ENCODE results near the gene SPR.
"Not testable (repeated sequence)": the region's sequence is repeated elsewhere in the genome, so short reads cannot be mapped to it uniquely, and the experiment has no call there.

SPR gene

DNA sequence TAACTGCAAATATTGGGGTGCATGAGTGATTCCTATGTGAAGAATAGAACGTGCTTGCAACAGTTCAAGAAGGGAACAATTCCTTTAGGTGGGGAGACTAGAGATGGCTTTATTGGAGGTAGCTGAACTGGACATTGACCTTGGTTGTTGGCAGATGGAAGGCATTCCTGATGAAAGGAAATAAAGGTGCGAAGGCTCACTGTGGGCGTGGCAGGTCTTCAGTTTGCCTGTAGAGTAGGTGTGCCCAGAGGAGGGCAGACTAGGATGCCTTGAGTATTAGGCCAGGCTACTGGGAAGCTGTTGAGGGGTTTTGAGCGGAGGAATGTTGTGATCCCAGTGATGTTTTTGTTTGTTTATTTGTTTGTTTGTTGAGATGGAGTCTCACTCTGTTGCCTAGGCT lies 2.8 kb downstream of the SPR start:
- no peak for DNase-seq

DNA sequence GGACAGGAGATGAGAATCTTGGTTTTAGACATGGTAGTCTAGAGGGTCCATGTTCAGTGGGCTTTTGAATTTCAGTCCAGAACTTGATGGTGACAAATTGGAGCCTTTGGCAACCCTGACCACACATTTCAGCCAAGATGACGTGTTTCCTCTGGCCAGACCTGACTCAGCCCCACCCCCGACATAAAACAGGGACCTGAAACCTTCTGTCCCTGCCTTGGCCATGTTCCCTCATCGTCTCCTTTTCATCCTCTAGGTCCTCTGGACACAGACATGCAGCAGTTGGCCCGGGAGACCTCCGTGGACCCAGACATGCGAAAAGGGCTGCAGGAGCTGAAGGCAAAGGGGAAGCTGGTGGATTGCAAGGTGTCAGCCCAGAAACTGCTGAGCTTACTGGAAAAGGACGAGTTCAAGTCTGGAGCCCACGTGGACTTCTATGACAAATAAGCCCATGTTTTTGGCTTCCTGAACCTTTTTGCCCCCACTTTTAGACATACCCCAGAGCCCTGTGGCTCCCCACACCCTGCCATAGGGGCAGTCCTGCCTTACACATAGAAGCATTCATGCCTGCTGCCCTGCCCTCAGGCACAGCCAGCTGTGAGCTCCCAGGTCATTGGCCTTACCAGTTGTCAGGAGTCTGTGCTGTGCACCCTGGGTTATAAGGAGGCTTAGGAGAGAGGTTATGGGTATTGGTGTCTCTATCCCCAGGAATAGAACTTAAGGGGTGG lies 4.0 kb downstream of the SPR start:
- no peak for DNase-seq

DNA sequence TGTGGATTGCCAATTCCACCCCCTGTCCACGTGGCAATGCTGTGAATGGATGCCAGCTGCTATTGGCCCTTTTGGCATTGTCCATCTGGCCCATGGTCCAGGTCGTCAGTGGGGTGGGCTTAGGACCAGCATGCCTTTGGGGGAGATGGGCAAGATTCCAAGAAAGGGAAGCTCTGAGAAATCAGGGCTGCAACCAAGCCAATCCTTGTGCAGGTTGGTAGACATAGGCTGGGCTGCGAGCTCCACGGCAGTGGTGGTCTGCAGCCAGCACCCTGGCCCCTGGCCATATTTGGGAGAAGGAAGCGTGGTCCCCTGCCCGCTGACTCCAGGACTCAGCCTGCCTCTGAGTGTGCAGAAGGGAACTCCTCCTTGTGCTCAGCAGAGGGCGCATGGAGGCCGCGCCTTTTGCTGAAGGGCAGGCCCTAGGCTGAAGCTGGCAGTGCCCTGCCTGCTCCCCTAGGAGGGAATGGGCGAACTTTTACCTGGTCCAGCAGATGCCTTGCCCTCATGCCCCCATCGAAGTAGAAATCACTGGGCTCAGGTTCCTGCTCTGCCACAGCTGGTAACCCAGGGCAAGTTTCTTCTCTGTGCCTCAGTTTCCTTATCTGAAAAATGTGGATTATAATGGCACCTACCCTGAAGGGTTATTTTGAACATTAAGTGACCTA lies 5.4 kb downstream of the SPR start:
- DNase-seq: peak; percentile 72

DNA sequence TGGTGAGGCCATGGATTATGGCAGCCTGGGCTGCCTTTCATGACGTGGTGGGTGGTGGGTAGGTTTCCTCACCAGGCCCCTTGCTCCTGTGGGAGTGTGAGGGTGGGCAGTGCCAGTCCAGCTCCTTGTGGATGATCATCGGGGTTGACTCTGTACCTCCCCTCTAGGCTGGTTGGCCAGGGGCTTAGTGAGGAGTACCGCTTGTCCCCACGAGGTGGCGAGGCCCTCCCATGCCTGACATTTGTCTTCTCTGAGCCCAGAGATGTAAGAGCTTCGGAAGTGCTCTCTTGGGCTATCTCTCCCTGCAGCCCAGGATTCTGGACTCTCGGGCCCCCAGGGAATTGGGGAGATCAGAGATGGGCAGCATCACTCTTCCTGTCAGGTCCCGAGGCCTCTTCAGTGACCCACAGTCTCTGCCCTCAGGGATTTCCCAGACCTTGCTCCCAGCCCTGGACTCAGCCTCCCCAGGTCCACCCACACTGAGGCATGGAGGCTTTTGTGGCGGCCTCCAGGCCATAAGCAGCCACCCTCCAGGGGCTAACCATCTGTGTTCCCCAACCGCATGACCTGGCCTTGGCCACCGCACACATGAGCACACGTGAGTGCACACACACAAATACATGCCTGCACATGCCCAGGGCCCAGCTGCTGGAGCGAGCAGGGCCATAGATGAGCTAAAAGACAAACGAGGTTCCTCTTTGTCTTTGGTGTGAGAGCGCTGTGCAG lies 6.5 kb downstream of the SPR start:
- no peak for DNase-seq

DNA sequence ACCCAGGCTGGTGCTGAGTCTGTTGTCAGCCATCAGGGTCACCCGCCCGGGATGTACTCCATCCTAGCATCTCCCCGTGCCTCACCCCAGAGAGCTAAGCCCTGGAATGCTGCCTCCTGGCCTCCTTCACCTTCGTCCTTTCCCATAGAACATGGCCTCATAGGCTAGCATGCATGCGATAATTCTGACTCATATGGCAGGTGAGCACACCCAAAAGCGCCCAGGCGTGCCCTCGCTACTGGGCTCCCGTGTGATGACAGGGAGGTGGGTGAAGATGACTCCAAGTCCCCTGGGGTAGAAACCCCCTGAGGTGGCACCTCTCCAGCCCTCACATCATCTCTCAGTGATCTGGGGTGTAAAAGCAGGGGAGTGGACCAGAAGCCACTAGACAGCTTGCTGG lies 7.3 kb downstream of the SPR start:
- no peak for DNase-seq

DNA sequence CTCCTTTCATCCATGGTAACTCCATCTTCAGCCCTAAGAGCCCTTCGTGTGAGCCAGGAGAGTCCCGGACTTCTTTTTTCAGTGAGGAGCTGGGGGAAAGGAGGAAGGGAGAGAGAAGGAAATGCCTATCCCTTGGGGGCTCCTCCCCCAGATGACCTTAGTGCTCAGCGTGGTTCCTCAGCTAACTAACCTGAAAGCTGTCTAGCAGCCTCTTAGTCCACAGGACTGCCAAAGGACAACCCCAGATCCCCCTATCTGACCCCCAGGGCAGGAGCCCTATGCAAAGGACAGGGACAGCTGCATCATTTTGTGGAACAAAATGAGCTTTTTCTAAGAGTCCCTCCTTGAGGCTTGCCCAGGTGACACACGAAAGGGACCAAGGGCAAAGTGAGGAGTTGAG lies 7.9 kb downstream of the SPR start:
- no peak for DNase-seq

DNA sequence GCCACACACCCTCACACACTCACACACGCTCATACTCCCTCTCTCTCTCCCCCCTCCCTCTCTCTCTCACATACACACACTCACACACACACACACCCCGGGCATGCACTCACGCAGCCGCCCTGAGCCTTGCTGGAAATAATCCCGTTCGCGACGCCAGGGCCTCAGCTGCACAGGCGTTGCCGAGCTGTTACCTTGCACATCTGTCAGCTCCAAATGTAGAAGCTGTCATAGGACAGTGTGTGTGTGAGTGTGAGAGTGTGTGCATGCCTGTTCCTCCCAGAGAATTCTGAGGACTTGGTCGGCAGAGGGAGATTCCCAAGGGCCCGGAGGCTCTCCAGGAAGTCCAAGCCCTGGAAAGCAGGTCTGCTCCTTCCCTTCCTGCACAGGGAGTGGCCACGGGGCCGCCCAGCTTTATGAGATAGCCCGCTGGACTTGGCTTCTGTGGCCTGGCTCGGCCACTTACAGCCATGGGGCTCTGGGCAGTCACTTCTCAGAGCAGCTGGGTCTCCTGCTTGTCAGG lies 8.6 kb downstream of the SPR start:
- DNase-seq: no peak

DNA sequence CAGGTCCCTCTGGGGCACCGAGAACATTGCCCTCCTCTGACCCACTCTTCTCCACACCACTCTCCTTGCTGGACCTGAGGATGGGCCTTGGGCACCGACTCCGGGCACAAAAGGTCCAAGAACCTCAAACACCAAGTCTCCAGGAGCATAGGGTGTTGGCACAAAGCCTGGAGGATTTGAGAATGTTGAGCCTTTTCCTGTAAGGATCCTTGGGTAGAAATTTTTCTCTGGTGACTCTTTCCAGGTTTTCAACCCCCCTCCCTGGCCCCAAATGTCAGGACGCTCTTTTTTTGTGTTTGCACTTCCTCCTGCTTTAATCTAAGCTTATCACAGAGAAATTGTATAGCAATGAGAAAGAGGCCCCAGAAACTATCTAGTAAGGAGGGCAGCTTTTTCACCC lies 9.2 kb downstream of the SPR start:
- DNase-seq: no peak

DNA sequence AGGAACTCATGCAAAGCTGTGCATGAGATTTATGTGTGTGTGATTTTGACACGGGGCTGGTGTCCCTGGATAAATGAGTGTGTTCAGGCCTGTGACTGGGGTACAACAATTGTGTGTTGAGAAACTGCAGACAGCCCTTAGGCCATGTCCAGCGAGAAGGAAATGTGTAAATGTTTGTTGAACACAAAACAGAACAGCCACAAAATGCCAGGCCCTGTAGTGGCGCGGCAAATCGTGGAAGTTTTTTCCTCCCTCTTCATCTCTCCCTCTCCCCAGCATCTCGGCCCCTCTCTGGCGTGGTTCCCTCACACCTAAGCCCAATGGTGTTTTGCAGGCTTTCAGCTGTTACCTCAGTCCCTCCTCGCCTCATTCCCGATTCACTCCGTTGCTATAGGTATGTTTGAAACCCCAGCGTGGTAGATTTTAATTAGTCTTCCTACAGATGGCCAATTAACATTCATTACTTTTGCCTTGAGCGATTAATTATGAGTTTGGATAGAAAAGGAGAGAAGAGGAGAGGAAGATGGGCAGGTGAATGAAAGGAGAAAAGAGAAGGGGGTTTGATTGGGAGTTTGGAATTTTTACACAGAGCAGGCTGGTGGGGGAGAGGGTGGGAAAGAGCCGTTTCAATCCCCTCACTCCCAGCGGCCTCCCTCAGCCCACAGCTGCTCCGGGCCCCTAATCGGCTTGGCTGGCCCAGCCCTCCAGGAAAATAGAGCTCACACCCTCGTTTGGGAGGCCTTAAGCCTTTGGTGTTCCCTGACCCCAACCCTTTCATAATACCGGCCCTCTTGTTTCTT lies 10.8 kb downstream of the SPR start:
- no peak for DNase-seq

DNA sequence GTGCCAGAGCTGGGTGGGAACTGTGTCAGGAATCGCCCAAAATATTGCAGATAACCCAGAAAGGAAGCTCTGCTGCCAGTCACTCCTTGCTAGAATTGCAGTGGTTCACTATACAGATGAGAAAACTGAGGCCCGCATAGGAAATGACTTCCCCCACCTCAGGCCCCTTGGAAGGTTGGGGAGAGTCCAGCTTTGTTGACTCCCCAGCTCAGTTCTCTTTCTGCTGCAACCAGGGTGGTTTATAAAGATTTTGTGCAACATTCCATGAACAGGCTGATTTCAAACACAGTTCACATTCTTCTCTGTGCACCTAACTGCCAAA lies 11.3 kb downstream of the SPR start:
- DNase-seq: no peak

DNA sequence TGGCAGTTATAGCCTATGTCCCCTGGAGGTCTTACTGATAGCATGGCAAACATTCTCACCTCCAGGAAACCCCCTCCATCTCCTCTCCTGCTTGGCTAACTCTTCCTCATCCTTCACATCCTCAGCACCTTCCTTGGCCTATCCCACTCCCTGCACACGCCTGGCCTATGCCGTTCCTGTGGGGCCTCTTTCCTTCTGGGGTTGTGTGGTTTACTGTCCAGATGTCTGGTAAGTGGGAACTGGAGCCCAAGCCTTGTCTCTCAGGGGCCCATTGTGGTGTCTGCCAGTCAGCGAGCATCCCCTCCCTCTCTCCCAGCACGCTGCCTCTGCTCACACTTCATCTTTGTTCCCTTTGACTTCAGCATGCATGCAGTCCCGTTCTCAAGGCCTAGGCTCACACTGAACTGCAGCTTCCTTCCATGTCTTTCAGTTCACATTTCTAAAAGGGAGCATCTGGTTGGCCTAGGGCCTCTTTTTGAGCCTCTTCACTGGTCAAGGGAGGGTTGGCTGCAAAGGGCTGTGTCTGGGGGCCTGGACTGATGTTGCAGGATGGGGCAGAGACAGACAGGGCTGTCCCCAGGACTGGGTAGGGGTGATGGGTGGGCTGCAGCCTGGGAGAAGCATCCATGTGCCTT lies 13.1 kb downstream of the SPR start:
- DNase-seq: no peak

DNA sequence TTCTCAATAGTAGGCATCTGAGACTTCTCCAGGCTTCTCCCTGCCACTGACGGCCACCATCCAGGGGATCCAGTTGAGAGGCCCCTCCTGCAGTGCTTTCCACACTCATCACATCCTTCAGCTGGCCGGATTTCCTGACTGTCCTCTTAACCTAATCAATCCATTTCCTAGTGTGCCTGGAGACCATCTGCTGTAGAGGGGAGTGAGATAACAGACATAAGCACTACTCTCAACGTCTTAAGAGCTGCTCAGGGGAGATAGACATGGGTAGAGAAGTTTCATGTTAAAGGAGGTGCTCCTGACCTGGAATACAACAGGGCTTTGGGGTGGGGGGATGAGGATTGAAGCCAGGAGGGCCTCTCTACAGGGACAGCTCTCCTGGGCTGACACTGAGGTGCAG lies 14.2 kb downstream of the SPR start:
- no peak for DNase-seq

DNA sequence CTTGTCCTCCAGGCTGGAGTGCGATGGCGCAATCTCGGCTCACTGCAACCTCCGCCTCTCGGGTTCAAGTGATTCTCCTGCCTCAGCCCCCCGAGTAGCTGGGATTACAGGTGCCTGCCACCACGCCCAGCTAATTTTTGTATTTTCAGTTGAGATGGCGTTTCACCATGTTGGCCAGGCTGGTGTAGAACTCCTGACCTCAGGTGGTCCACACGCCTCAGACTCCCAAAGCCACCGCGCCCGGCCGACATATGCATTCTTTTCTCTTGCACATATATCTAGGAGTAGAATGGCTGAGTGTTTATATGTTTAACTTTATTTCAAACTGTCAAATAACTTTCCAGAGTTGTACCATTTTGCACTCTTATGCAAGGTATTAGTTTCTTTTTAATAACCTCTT lies 20.2 kb downstream of the SPR start:
- DNase-seq: not testable (repeated sequence)

DNA sequence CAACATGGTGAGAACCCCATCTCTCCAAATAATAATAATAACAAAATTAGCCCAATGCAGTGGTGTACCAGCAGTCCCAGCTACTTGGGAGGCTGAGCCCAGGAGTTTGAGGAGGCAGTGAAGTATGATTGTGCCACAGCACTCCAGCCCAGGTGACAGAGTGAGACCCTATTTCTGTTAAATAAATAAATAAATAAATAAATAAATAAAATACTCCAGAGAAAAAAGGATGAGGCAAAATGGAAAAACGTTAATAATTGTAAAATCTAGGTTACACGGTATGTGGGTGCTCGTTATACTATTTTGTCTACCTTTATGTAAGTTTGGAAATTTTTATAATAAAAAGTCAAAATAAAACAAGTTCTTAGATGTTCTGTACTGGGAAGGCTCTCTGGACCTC lies 21.5 kb downstream of the SPR start:
- DNase-seq: no peak

DNA sequence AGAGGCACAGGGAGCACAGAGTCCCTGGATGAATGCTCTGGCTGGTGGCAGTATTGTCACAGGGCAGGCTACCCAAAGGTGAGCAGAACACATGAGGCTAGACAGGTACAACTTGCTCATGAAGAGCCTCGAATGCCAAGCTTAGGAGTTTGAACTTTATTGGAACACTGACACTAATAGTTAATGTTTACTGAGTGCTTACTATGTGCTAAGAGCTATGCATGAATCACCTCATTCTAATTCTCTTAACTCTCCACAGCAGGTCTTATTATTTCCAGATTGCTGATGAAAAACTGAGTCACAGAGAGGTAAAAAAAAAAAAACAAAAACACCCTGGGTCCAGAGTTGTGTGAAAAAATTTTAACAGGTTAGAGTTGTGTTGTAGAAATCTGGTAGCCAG lies 24.0 kb downstream of the SPR start:
- no peak for DNase-seq

DNA sequence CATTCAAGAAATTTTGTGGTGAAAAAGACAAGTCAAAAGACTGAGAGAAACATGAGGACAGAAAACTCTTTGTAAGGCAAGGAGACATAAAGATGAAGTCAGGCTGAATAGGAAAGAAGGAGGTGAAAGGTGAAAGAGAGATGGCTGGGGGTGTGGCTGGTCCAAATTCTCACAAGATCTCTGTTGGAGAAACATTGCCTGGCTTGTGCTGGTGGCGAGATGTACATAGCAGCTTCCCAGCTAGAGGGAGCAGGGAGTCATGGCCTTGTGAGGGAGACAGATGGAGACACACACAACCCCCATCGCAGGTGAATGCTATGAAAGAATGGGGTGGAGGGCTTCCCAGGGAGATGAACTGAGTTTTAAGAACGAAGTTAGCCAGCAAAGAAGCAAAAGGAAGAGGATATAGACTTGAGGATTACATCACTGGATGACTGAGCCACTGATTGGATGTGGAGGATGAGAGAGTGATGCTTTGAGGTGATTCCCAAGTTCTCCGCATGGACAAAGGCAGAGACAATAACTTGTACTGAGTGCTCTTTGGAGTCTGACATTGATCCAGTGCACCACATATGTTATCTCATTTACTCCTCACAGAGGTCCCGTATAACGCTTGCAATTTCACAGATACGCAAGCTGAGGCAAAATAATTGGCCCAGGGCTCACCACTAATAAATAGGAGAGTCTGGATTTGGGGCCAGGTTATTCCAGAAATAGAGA lies 26.4 kb downstream of the SPR start:
- no peak for DNase-seq

DNA sequence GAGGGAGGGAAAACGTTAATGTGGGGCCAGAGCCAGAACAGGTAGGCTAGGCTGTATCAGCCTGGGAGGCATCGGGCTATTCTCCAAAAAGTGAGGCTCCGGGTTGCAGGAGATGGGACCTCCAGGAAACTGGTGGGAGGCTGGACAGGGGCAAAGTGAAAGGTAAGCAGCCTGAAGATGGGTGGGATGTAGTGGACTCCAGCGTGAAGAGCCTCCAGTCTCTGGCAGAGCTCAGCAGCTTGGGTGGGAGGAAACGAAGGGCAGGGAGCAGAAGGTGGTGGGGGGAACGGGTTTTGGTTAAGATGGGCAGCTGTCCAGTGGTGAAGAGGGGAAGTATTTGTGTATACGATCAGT lies 27.0 kb downstream of the SPR start:
- DNase-seq: no peak

DNA sequence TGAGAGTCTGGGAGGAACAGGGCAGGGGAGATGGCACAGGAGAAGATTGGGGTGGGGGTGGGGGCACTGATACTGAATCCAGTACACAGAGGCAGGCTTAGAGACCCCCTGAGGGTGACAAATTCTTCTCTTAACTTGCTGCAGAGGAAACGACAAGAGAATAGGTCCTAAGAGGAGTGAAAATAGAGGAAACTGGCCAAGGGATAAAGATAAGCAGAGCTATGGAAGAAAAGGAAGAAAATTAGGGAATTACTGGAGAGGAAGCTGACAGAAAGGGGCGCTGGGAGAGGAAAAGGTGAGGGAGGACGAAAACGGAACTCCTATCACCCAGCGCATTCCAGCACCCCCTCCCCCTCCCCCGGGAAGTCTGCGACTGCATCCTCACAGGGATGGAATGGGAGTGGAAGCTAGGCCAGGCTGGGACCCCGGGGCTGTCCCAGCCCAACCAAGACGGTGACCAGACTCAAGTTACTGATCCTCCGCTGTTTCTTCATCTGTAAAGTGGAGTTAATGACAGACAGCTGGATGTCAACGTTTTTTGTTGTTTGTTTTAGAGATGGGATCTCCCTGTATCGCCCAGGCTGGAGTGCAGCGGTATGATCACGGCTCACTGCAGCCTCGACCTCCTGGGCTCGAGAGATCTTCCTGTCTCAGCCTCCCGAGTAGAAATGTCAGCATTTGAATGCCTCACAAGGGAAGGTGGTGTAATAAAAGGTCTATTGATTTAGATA lies 27.5 kb downstream of the SPR start:
- no peak for DNase-seq

DNA sequence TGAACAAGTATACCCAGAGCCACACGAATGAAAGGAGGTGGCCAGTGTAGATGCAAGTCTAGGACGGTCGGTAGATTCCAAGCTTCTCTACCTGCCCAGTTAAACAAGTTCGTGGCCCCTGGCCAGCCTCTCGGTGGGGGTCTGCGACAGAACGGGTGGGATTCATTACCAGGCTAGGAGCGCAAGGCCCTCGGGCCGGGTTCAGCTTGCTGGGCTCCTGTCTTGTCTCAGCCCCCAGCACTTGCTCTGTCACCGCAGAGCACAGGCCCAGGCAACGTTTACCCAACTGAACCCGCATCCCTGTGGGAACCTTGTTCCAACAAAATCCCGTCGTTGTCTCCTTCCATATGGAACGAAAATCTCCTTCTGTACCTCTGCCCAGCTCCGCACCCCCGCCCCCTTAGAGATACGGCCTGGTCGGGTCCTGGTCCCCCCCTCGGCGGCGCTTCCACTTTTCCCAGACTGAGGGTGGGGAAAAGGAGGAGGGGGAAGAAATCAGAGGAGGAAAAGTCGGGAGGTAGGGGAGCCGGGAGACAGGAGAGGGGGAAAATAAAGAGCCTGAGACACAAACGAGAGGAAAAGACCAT lies 28.2 kb downstream of the SPR start:
- DNase-seq: no peak

DNA sequence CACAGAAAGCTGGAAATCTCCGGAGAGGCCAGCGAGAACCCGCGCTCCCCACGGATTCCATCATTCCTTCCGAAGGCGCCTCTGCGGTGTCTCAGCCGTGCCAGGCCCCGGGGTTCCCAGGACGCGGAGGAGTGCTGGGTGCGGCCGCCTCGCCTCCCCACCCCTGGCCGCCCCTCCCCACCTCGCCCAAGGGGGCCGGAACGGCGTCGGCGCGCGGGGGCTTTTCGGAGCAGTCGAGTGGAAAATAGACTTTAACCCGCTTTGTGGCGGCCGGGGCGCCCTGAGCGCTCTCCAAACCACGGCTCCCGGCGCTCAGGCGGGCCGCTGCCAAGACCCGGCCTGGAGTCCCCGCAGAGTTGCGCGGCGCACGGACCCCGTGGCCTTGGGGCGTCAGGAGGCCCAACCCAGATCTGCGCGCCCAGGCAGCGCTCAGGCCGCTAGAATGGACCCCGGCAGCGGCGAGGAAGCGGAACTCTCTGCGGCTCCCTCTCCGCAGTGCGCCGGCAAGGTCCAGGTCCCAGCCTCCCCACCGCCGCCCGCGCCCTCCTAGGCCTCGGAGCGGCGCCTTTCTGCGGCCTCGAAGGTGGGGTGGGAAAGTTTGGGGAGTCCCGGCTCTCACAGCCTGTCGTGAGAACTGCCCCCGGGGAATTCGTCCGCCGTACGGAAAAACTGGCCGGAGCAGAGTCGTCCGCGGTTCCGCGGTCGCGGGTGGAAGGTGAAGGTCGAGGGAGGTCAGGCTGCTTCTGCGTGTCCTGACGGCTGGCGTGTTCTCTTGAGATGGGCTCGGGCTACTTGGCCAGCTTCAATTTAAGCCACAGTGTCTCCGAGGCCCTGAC lies 28.9 kb downstream of the SPR start:
- peak; percentile 54 for DNase-seq
